Left ventricle myocardium inferior (tissue), 1 donor: ENCODE measurements around the gene PRSS1. TPM values are rescaled to one million over a fixed set of nuclear protein-coding genes. Genes with fewer than 3 reads are reported as not detected.
"Not testable (repeated sequence)": the region's sequence is repeated elsewhere in the genome, so short reads cannot be mapped to it uniquely, and the experiment has no call there.

ENCODE experiments used
- DNase-seq: peaks from one replicate; pipeline ENCODE4 v3.0.0-alpha.2; 2020
- H3K27ac ChIP-seq: fragments of 200-600 bp; replicated peaks from 2 replicates; pipeline ENCODE4 v1.8.0; 2021
- H3K27me3 ChIP-seq: fragments of 200-600 bp; 2 replicates; pipeline ENCODE4 v1.8.0; 2021; ENCODE audit warnings: low read depth
- H3K36me3 ChIP-seq: fragments of 200-600 bp; 2 replicates; pipeline ENCODE4 v1.8.0; 2021
- H3K4me1 ChIP-seq: fragments of 200-600 bp; 2 replicates; pipeline ENCODE4 v1.8.0; 2021
- H3K4me3 ChIP-seq: fragments of 200-600 bp; 2 replicates; pipeline ENCODE4 v1.8.0; 2021; ENCODE audit warnings: mild to moderate bottlenecking, moderate library complexity
- H3K9me3 ChIP-seq: fragments of 200-600 bp; replicated peaks from 2 replicates; pipeline ENCODE4 v1.8.0; 2021
- intact Hi-C: fragments of 100-400 bp; cut with micrococcal nuclease; formaldehyde crosslinking; loops from one replicate; pipeline ENCODE4 v1.11.0; 2022
- total RNA-seq: library from RNA; stranded (reverse); fragmentation: NEBNext Ultra II Directional; extraction: Animal tissue kit (Norgen Biotek cat#: 25700); gene quantifications from one replicate; pipeline ENCODE4 v1.2.1, GENCODE V29; 2021
- TF ChIP-seq, protein P1 (sequence below): fragments of 200-600 bp; IDR thresholded peaks from 2 replicates; pipeline ENCODE4 v1.8.0; 2021; ENCODE audit warnings: antibody characterized with exemption, mild to moderate bottlenecking, borderline replicate concordance
- donor health status: DM: no; HTN: yes; CAD: no; lungs with severe emphysema.

The PRSS1 gene
- total RNA-seq, 1 donor from 2014 or later = not detected

DNA sequence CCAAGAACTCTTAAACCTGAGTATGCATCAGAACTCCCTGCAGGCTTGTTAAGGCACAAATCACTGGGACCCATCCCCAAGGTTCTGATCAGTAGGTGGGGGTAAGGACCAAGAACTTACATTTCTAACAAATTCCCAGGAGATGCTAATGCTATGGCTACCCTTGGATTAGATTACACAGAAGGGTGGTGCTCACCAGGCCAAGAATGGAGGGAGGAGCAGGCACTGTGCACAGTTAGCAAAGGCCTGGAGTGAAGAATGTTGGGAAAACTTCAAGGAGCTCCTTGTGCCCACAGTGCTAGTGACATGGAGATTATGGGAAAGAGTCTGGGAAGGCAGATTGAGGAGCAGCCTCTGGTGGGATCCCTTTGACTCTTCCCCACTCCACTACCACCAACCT lies 23.4 kb downstream of the PRSS1 start:
- H3K36me3 ChIP-seq = no peaks in the 10 kb centered on the region
- intact Hi-C loops = no loop called here
- no peak overlapping the region for H3K4me3 ChIP-seq
- TF ChIP-seq, protein P1, sequence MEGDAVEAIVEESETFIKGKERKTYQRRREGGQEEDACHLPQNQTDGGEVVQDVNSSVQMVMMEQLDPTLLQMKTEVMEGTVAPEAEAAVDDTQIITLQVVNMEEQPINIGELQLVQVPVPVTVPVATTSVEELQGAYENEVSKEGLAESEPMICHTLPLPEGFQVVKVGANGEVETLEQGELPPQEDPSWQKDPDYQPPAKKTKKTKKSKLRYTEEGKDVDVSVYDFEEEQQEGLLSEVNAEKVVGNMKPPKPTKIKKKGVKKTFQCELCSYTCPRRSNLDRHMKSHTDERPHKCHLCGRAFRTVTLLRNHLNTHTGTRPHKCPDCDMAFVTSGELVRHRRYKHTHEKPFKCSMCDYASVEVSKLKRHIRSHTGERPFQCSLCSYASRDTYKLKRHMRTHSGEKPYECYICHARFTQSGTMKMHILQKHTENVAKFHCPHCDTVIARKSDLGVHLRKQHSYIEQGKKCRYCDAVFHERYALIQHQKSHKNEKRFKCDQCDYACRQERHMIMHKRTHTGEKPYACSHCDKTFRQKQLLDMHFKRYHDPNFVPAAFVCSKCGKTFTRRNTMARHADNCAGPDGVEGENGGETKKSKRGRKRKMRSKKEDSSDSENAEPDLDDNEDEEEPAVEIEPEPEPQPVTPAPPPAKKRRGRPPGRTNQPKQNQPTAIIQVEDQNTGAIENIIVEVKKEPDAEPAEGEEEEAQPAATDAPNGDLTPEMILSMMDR = no peak
- H3K27ac ChIP-seq = no peak overlapping the region
- H3K27me3 ChIP-seq = peaks cover 18% of the 10 kb centered on the region
- DNase-seq = no peak
- H3K4me1 ChIP-seq = no peaks in the 10 kb centered on the region
- no peaks in the 10 kb centered on the region for H3K9me3 ChIP-seq

DNA sequence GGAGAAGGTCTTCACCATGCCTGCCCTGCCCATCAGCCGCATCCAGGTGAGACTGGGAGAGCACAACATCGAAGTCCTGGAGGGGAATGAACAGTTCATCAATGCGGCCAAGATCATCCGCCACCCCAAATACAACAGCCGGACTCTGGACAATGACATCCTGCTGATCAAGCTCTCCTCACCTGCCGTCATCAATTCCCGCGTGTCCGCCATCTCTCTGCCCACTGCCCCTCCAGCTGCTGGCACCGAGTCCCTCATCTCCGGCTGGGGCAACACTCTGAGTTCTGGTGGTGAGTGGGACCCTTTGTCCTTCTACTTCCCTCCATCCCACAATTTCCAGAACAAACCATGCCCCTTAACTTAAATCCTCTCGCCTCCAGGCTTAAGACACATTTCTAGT lies 24.0 kb downstream of the PRSS1 start:
- intact Hi-C loops = no loop called here
- no peaks in the 10 kb centered on the region for H3K9me3 ChIP-seq
- DNase-seq = no peak
- H3K27me3 ChIP-seq = peaks cover 18% of the 10 kb centered on the region
- H3K36me3 ChIP-seq = no peaks in the 10 kb centered on the region
- TF ChIP-seq, protein P1 = no peak
- H3K4me1 ChIP-seq = no peaks in the 10 kb centered on the region
- H3K27ac ChIP-seq = no peak overlapping the region
- no peak overlapping the region for H3K4me3 ChIP-seq

DNA sequence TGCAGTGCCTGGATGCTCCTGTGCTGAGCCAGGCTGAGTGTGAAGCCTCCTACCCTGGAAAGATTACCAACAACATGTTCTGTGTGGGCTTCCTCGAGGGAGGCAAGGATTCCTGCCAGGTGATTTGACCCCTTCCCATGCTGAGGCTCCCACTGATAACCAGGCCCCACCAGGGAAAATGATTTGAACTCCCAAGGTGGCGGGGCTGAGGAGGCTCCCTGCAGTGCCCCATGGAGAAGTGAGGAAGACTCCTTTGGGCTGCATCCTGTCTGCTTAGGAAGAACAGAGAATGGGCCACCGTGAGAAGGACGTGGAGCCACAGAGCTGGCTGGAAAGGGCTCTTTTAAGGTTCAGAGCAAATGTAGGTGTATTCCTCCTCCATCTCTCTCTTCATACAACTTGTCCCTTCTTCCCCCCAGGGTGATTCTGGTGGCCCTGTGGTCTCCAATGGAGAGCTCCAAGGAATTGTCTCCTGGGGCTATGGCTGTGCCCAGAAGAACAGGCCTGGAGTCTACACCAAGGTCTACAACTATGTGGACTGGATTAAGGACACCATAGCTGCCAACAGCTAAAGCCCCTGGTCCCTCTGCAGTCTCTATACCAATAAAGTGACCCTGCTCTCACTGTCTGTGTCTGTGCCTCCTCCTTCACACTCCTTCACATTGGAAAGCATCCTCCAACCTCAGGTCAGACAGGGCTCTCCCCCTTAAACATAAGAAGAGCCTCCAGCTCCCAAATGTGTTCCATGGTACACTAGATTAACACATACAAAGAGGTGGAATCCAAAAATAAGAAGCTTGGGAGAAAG lies 24.9 kb downstream of the PRSS1 start:
- H3K27me3 ChIP-seq = peaks cover 12% of the 10 kb centered on the region
- TF ChIP-seq, protein P1 = no peak
- no peak overlapping the region for H3K4me3 ChIP-seq
- intact Hi-C loops = no loop called here
- no peaks in the 10 kb centered on the region for H3K9me3 ChIP-seq
- H3K36me3 ChIP-seq = no peaks in the 10 kb centered on the region
- no peak overlapping the region for H3K27ac ChIP-seq
- DNase-seq = no peak
- no peaks in the 10 kb centered on the region for H3K4me1 ChIP-seq

DNA sequence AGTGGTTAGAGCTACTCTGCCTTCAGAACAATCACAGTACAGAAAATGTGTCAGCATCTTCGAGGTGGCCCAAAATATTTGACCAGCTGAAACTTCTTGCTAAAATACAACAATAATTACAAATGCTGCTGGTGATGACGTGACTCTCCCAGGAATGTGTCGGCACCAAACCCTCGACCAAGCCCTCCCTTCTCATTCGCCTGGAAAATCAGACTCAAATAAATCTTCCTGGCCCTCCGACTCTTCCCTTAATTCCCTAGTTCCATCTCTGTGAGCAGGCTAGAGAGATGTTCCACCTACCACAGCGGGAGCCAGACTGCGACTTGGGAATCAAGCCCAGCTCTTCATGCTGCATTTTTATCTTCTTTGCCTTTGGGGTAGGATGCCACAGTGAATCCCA lies 25.6 kb downstream of the PRSS1 start:
- Histone ChIP-seq H3K36me3 (no peaks in the 10 kb centered on the region), H3K9me3 (no peaks in the 10 kb centered on the region), H3K4me3 (no peak overlapping the region), H3K27ac (no peak overlapping the region), H3K4me1 (no peaks in the 10 kb centered on the region), H3K27me3 (peaks cover 10% of the 10 kb centered on the region)
- DNase-seq = no peak
- intact Hi-C loops = no loop called here
- TF ChIP-seq, protein P1 = no peak

DNA sequence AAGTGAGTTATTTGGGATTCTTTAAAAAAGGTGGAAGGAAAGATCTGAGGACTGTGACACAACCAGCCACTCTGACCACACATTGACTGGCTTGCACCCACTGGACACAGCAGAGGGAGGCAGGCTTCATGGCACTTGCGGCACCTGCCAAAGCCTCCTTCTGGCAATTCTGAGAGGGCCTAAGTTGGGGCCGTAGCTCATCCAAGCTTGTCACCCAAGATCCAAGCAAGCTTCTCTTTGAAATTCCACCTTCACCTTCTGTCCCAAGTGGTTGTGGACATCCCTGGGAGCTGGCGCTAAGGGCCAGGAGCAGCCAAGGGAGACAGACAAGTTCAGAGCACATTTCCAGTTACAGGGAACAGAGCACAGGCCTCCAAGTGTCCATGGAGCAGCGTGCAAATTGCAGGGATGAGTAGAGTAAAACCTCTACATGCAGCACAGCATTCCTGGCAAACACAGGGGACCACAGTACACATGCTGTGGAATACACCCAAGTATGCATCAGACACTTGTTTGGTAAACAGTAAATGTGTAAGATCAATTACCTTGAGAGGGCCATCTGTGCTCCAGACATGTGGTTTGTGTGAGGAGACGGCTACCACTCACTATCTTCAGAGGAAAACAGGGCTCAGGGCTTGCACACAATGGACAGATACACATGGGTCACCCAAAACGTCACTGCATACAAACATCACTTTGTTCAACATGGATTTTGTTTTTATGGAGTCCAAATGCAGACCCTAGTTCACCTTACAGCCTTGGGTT lies 26.3 kb downstream of the PRSS1 start:
- H3K9me3 ChIP-seq, DNase-seq, H3K4me3 ChIP-seq, H3K36me3 ChIP-seq, intact Hi-C loops, H3K27me3 ChIP-seq, H3K4me1 ChIP-seq, H3K27ac ChIP-seq: not testable (repeated sequence)
